Naive thymus-derived CD4-positive, alpha-beta T cell (primary cell): ENCODE results near the gene ALDH1L2. TPM values are rescaled to one million over a fixed set of nuclear protein-coding genes. Genes with fewer than 3 reads are reported as not detected.
A peak's percentile ranks its signal among the peaks of the same experiment; 100 is the strongest.

Experiments used
- ATAC-seq: fragments of 150-1000 bp; cut with Tn5 transposase; 2 replicates; pipeline ENCODE4 v1.10.0; 2021; ENCODE audit warnings: mild to moderate bottlenecking, moderate library complexity
- CTCF ChIA-PET: fragments of 350-600 bp; sonication (Branson Sonifier 250); formaldehyde crosslinking; loops from one replicate; lab custom pipeline; 2021; ENCODE audit warnings: antibody characterized with exemption; lab: Charles Lee
- POLR2A ChIA-PET: fragments of 350-600 bp; sonication (Branson Sonifier 250); formaldehyde crosslinking; loops from one replicate; lab custom pipeline; 2021; ENCODE audit warnings: antibody characterized with exemption, inconsistent platforms; lab: Charles Lee
- DNase-seq, 9 donors: peaks; one replicate each; pipeline versions ENCODE4 v3.0.0 to v3.0.0-alpha.2; 2020 to 2022; ENCODE audit warnings: mixed read lengths in 1 of 9
- H3K27ac ChIP-seq: one replicate; pipeline ENCODE4 v1.7.0; 2013; ENCODE audit warnings: mild to moderate bottlenecking, low read depth, low read length, moderate library complexity
- H3K27me3 ChIP-seq, 2 donors: one replicate each; pipeline ENCODE4 v1.7.0; 2013; ENCODE audit warnings: low read length in 2 of 2, mild to moderate bottlenecking in 2 of 2, moderate library complexity in 2 of 2; ENCODE audit not compliant: control insufficient read depth in 2 of 2, insufficient read depth in 2 of 2
- H3K36me3 ChIP-seq, 3 experiments: 1 replicate in 2 of 3; 2 replicates in 1 of 3; pipeline ENCODE4 v1.7.0; 2013; ENCODE audit warnings: low read length in 3 of 3, mild to moderate bottlenecking in 3 of 3, moderate library complexity in 1 of 3; ENCODE audit not compliant: insufficient read depth in 3 of 3, control insufficient read depth in 2 of 3
- H3K4me1 ChIP-seq, 2 donors: one replicate each; pipeline ENCODE4 v1.7.0; 2013; ENCODE audit warnings: low read length in 2 of 2, mild to moderate bottlenecking in 2 of 2, moderate library complexity in 1 of 2; ENCODE audit not compliant: control insufficient read depth in 2 of 2, insufficient read depth in 2 of 2
- H3K4me3 ChIP-seq: 2 replicates; pipeline ENCODE4 v1.7.0; 2013; ENCODE audit warnings: mild to moderate bottlenecking, low read length
- H3K9me3 ChIP-seq, 3 experiments: 1 replicate in 2 of 3; 2 replicates in 1 of 3; pipeline ENCODE4 v1.7.0; 2013; ENCODE audit warnings: low read length in 3 of 3; ENCODE audit not compliant: control insufficient read depth in 2 of 3
- H3K27ac Mint-ChIP-seq, 9 donors: one replicate each; pipeline ENCODE4 v1.8.0; 2020 to 2022; ENCODE audit warnings: mixed read lengths in 9 of 9, mild to moderate bottlenecking in 8 of 9, moderate library complexity in 5 of 9, inconsistent platforms in 2 of 9
- H3K27me3 Mint-ChIP-seq, 5 donors: one replicate each; pipeline ENCODE4 v1.8.0; 2021 to 2022; ENCODE audit warnings: mixed read lengths in 5 of 5, mild to moderate bottlenecking in 1 of 5
- H3K36me3 Mint-ChIP-seq, 5 donors: one replicate each; pipeline ENCODE4 v1.8.0; 2020 to 2022; ENCODE audit warnings: mixed read lengths in 5 of 5, mild to moderate bottlenecking in 3 of 5, inconsistent platforms in 1 of 5
- H3K4me1 Mint-ChIP-seq, 7 donors: one replicate each; pipeline ENCODE4 v1.8.0; 2020 to 2022; ENCODE audit warnings: mixed read lengths in 7 of 7, mild to moderate bottlenecking in 3 of 7, inconsistent platforms in 1 of 7
- H3K4me3 Mint-ChIP-seq, 10 donors: one replicate each; pipeline ENCODE4 v1.8.0; 2020 to 2022; ENCODE audit warnings: mild to moderate bottlenecking in 10 of 10, mixed read lengths in 10 of 10, moderate library complexity in 6 of 10, inconsistent platforms in 2 of 10
- H3K9me3 Mint-ChIP-seq, 11 donors: one replicate each; pipeline ENCODE4 v1.8.0; 2020 to 2022; ENCODE audit warnings: mixed read lengths in 11 of 11, mild to moderate bottlenecking in 4 of 11, inconsistent platforms in 1 of 11, moderate library complexity in 1 of 11
- intact Hi-C, 2 donors: fragments of 100-400 bp; cut with micrococcal nuclease; formaldehyde crosslinking; loops; one replicate each; pipeline ENCODE4 v1.15.1; 2023
- polyA plus RNA-seq, 2 donors: library from polyadenylated mRNA; unstranded; fragments of 300-500 nt; fragmentation: Illumina TruSeq; gene quantifications; one replicate each; pipeline ENCODE4 v1.2.3, GENCODE V29; 2021
- total RNA-seq, 6 experiments: library from RNA in 5 of 6; stranded (reverse) in 5 of 6; gene quantifications; 1 replicate in 5 of 6; 2 replicates in 1 of 6; pipeline ENCODE4 v1.2.3 and lab custom pipeline; 2021 to 2026

Gene ALDH1L2
- total and polyA plus RNA-seq, 7 experiments from 2014 or later: 0.24 to 0.42 (median 0.34) TPM; not detected in 3

- intact Hi-C loops: no loop called here
- no peak overlapping the region for H3K4me3 ChIP-seq
- peaks cover 0 to 2% (median 0%) of the 10 kb centered on the region in 7 donors for H3K4me1 Mint-ChIP-seq
- no peaks in the 10 kb centered on the region for H3K36me3 Mint-ChIP-seq
- H3K36me3 ChIP-seq: no peaks in the 10 kb centered on the region
- no peaks in the 10 kb centered on the region for H3K9me3 ChIP-seq
- H3K27me3 ChIP-seq: no peaks in the 10 kb centered on the region
- ATAC-seq (peak; percentile 88), DNase-seq (no peak)
- H3K27me3 Mint-ChIP-seq: peaks cover 0 to 8% (median 0%) of the 10 kb centered on the region in 5 donors
- H3K27ac Mint-ChIP-seq: peak overlapping the region in 1 of 9 donors; percentile 48
- H3K4me3 Mint-ChIP-seq: no peak overlapping the region
- no peaks in the 10 kb centered on the region for H3K4me1 ChIP-seq
- H3K9me3 Mint-ChIP-seq: no peaks in the 10 kb centered on the region
- ChIA-PET CTCF (no interaction called here), POLR2A (no interaction called here)
- H3K27ac ChIP-seq: no peak overlapping the region
Observed at GRCh38 chr12:104974626-104975290, 109.5 kb downstream of the ALDH1L2 start.

- no peaks in the 10 kb centered on the region for H3K9me3 ChIP-seq
- Mint-ChIP-seq H3K4me1 (peaks cover 0 to 2% (median 0%) of the 10 kb centered on the region in 7 donors), H3K4me3 (no peak overlapping the region), H3K27ac (no peak overlapping the region), H3K9me3 (no peaks in the 10 kb centered on the region), H3K36me3 (no peaks in the 10 kb centered on the region), H3K27me3 (peaks cover 0 to 3% (median 0%) of the 10 kb centered on the region in 5 donors)
- no peaks in the 10 kb centered on the region for H3K4me1 ChIP-seq
- intact Hi-C loops: no loop called here
- DNase-seq (no peak), ATAC-seq (no peak)
- ChIA-PET CTCF (no interaction called here), POLR2A (no interaction called here)
- H3K36me3 ChIP-seq: no peaks in the 10 kb centered on the region
- H3K27ac ChIP-seq: no peak overlapping the region
- no peak overlapping the region for H3K4me3 ChIP-seq
- no peaks in the 10 kb centered on the region for H3K27me3 ChIP-seq
Observed at GRCh38 chr12:104973250-104973649, 111.0 kb downstream of the ALDH1L2 start.

GRCh38 chr12:104971306-104971705 is 113.0 kb downstream of the ALDH1L2 start:
- ChIA-PET POLR2A (no interaction called here), CTCF (no interaction called here)
- Mint-ChIP-seq H3K27me3 (peaks cover 0 to 7% (median 0%) of the 10 kb centered on the region in 5 donors), H3K9me3 (no peaks in the 10 kb centered on the region), H3K27ac (no peak overlapping the region), H3K4me1 (peaks cover 0 to 2% (median 0%) of the 10 kb centered on the region in 7 donors), H3K4me3 (no peak overlapping the region), H3K36me3 (no peaks in the 10 kb centered on the region)
- no peaks in the 10 kb centered on the region for H3K9me3 ChIP-seq
- DNase-seq (no peak), ATAC-seq (no peak)
- H3K36me3 ChIP-seq: no peaks in the 10 kb centered on the region
- H3K4me3 ChIP-seq: no peak overlapping the region
- H3K4me1 ChIP-seq: no peaks in the 10 kb centered on the region
- H3K27me3 ChIP-seq: no peaks in the 10 kb centered on the region
- intact Hi-C loops: no loop called here
- H3K27ac ChIP-seq: no peak overlapping the region

Other genes starting within 250 kb of the ALDH1L2 start
- 10 to 100 TPM in 1 of 5 experiments, 1 to 10 TPM in 4; 2.0 to 12.7 (median 2.6) TPM for gene SLC41A2, start 126.2 kb downstream of the ALDH1L2 start, total RNA-seq
- under 1 TPM; 0.08 to 0.12 TPM for gene SLC41A2, start 126.2 kb downstream of the ALDH1L2 start, polyA plus RNA-seq
- 10 to 100 TPM; 10.5 to 18.0 (median 15.2) TPM for gene NOPCHAP1, start 98.1 kb downstream of the ALDH1L2 start, total RNA-seq
- gene NOPCHAP1, start 98.1 kb downstream of the ALDH1L2 start, polyA plus RNA-seq: 10 to 100 TPM; 11.6 to 11.7 TPM
- gene WASHC4, start 23.3 kb upstream of the ALDH1L2 start, total RNA-seq: 10 to 100 TPM; 43.2 to 76.8 (median 53.0) TPM
- 10 to 100 TPM; 31.0 to 36.4 TPM for gene WASHC4, start 23.3 kb upstream of the ALDH1L2 start, polyA plus RNA-seq
- 10 to 100 TPM; 31.6 to 74.5 (median 58.3) TPM for gene APPL2, start 151.7 kb upstream of the ALDH1L2 start, total RNA-seq
- 10 to 100 TPM; 10.1 to 27.1 TPM for gene APPL2, start 151.7 kb upstream of the ALDH1L2 start, polyA plus RNA-seq
- gene C12orf75, start 246.2 kb upstream of the ALDH1L2 start, total RNA-seq: 100 to 1,000 TPM in 1 of 5 experiments, 10 to 100 TPM in 2, 1 to 10 TPM in 2; 5.5 to 146 (median 13.0) TPM
- 10 to 100 TPM; 23.3 to 29.1 TPM for gene C12orf75, start 246.2 kb upstream of the ALDH1L2 start, polyA plus RNA-seq